ENCODE measurements around the gene NRXN3. TPM values are rescaled to one million over a fixed set of nuclear protein-coding genes. Genes with fewer than 3 reads are reported as not detected.

NRXN3 gene
- total RNA-seq, 1 experiment from 2014 or later = not detected

GRCh38 chr14:78873581-78873980 lies 703.4 kb downstream of the NRXN3 start:
- no peaks in the 10 kb centered on the region for H3K9me3 ChIP-seq (ENCODE audit: control insufficient read depth, insufficient read depth, low read depth, low read length)
- H3K27ac ChIP-seq (ENCODE audit: low read length) = no peak overlapping the region
- in situ Hi-C loops (cut with HindIII; ENCODE audit: low pct_unique_long_range_greater_than_20kb, low sequenced_read_pairs) = no loop called here
- POLR2A ChIA-PET = no interaction called here
- no peaks in the 10 kb centered on the region for H3K36me3 ChIP-seq (ENCODE audit: control insufficient read depth, insufficient read depth, low read length)
- CTCF ChIA-PET = no interaction called here
- ATAC-seq = no peak
- no peak for DNase-seq (ENCODE audit: low read depth, low spot score)
- no peaks in the 10 kb centered on the region for H3K4me1 ChIP-seq (ENCODE audit: control insufficient read depth, insufficient read depth, low read length)
- TF ChIP-seq POLR2AphosphoS5 (IDR thresholded peaks at IDR 0.05; ENCODE audit: low read depth, low read length) (no peak), CTCF (IDR thresholded peaks at IDR 0.05) (no peak)
- H3K4me3 ChIP-seq (ENCODE audit: low read depth in 2 of 2, low read length in 2 of 2) = no peak overlapping the region
- intact Hi-C loops (cut with micrococcal nuclease; ENCODE audit: unreplicated experiment) = no loop called here
- no peaks in the 10 kb centered on the region for H3K27me3 ChIP-seq (ENCODE audit: control insufficient read depth, insufficient read depth, low read length)
- BruUV-seq (replicated peaks) = no TSS peak

GRCh38 chr14:78875049-78875448 lies 704.9 kb downstream of the NRXN3 start:
- no peaks in the 10 kb centered on the region for H3K27me3 ChIP-seq (ENCODE audit: control insufficient read depth, insufficient read depth, low read length)
- in situ Hi-C loops (cut with HindIII; ENCODE audit: low pct_unique_long_range_greater_than_20kb, low sequenced_read_pairs) = no loop called here
- CTCF ChIA-PET = no interaction called here

More at GRCh38 chr14:78875049-78875448, 704.9 kb downstream of the NRXN3 start:
- Histone ChIP-seq H3K27ac (ENCODE audit: low read length) (no peak overlapping the region), H3K36me3 (ENCODE audit: control insufficient read depth, insufficient read depth, low read length) (no peaks in the 10 kb centered on the region), H3K4me3 (ENCODE audit: low read depth in 2 of 2, low read length in 2 of 2) (no peak overlapping the region), H3K9me3 (ENCODE audit: control insufficient read depth, insufficient read depth, low read depth, low read length) (no peaks in the 10 kb centered on the region), H3K4me1 (ENCODE audit: control insufficient read depth, insufficient read depth, low read length) (no peaks in the 10 kb centered on the region)
- intact Hi-C loops (cut with micrococcal nuclease; ENCODE audit: unreplicated experiment) = no loop called here
- TF ChIP-seq TCF7L2 (IDR thresholded peaks at IDR 0.05; ENCODE audit: low read depth, low read length) = no peak
- TF ChIP-seq REST (IDR thresholded peaks at IDR 0.05; ENCODE audit: insufficient read depth in 1 of 2, low read depth in 2 of 2, low read length in 1 of 2) = no peak
- TF ChIP-seq CTCF (IDR thresholded peaks at IDR 0.05) = no peak
- no peak for TF ChIP-seq SIN3A (IDR thresholded peaks at IDR 0.05; ENCODE audit: borderline replicate concordance, insufficient read depth, low read depth, low read length)
- no peak for TF ChIP-seq POLR2AphosphoS5 (IDR thresholded peaks at IDR 0.05; ENCODE audit: low read depth, low read length)
- ATAC-seq (no peak), DNase-seq (ENCODE audit: low read depth, low spot score) (no peak)
- BruUV-seq (replicated peaks) = no TSS peak
- POLR2A ChIA-PET = no interaction called here

All from Panc1 (cell line).